PC-3 (cell line): ENCODE measurements around the gene PRSS12. TPM values are rescaled to one million over a fixed set of nuclear protein-coding genes. Genes with fewer than 3 reads are reported as not detected.
"Not testable (repeated sequence)": the region's sequence is repeated elsewhere in the genome, so short reads cannot be mapped to it uniquely, and the experiment has no call there.

Experiments
- ATAC-seq: fragments of 200-7000 bp; cut with Tn5 transposase; 2 replicates; pipeline ENCODE4 v1.9.1; 2020; ENCODE audit warnings: mild to moderate bottlenecking, moderate library complexity
- BruUV-seq: library from RNA; stranded (reverse); fragments of 400-500 nt; replicated peaks from 2 replicates; lab custom pipeline; 2021; lab: Mats Ljungman, UMichigan
- CTCF ChIA-PET: fragments of 300-600 bp; sonication (Branson Sonifier 250); formaldehyde crosslinking; loops from one replicate; lab custom pipeline; 2022; ENCODE audit warnings: antibody characterized with exemption; lab: Charles Lee
- POLR2A ChIA-PET: fragments of 300-600 bp; sonication (Branson Sonifier 250); formaldehyde crosslinking; loops from one replicate; lab custom pipeline; 2022; ENCODE audit warnings: antibody characterized with exemption; ENCODE audit not compliant: unreplicated experiment; lab: Charles Lee
- DNase-seq: peaks from one replicate; pipeline ENCODE4 v3.0.0-alpha.2; 2015
- H2AFZ ChIP-seq: fragments of 300-600 bp; sonication (generic); 2 replicates; pipeline ENCODE4 v1.6.0; 2016; ENCODE audit warnings: antibody characterized with exemption, low read length
- H3F3A ChIP-seq: fragments of 300-600 bp; sonication (generic); one replicate; pipeline ENCODE4 v1.6.0; 2017; ENCODE audit warnings: antibody characterized with exemption, low read length, control low read depth, mild to moderate bottlenecking; ENCODE audit not compliant: unreplicated experiment
- H3K27ac ChIP-seq: fragments of 300-600 bp; sonication (generic); 2 replicates; pipeline ENCODE4 v1.5.1; 2016; ENCODE audit warnings: mild to moderate bottlenecking, low read length
- H3K27me3 ChIP-seq: fragments of 300-600 bp; sonication (generic); 2 replicates; pipeline ENCODE4 v1.6.1; 2016; ENCODE audit warnings: low read length, mixed read lengths
- H3K36me3 ChIP-seq: fragments of 300-600 bp; sonication (generic); 2 replicates; pipeline ENCODE4 v1.6.1; 2016; ENCODE audit warnings: low read depth, mixed run types, low read length, mixed read lengths
- H3K4me1 ChIP-seq: fragments of 300-600 bp; sonication (generic); 2 replicates; pipeline ENCODE4 v1.5.1; 2016; ENCODE audit warnings: low read length; ENCODE audit not compliant: insufficient read depth
- H3K4me2 ChIP-seq: fragments of 300-600 bp; sonication (generic); 2 replicates; pipeline ENCODE4 v1.6.0; 2016; ENCODE audit warnings: low read length
- H3K4me3 ChIP-seq: fragments of 300-600 bp; sonication (generic); 2 replicates; pipeline ENCODE4 v1.5.1; 2016; ENCODE audit warnings: mild to moderate bottlenecking, low read length, mixed read lengths
- H3K79me2 ChIP-seq: fragments of 300-600 bp; sonication (generic); 2 replicates; pipeline ENCODE4 v1.6.1; 2017; ENCODE audit warnings: low read length, mixed read lengths
- H3K9ac ChIP-seq: fragments of 300-600 bp; sonication (generic); 2 replicates; pipeline ENCODE4 v1.6.0; 2016; ENCODE audit warnings: mild to moderate bottlenecking, low read length
- H3K9me2 ChIP-seq: fragments of 300-600 bp; sonication (generic); replicated peaks from 2 replicates; pipeline ENCODE4 v1.6.1; 2016; ENCODE audit warnings: mixed run types, low read length, mixed read lengths
- H3K9me3 ChIP-seq: fragments of 300-600 bp; sonication (generic); 2 replicates; pipeline ENCODE4 v1.6.1; 2016; ENCODE audit warnings: low read length, mixed read lengths
- H4K20me1 ChIP-seq: fragments of 300-600 bp; sonication (generic); 2 replicates; pipeline ENCODE4 v1.6.1; 2016; ENCODE audit warnings: low read length, mixed read lengths
- EZH2 ChIP-seq: fragments of 300-600 bp; sonication (generic); IDR thresholded peaks from one replicate; pipeline ENCODE4 v1.6.1; 2017; ENCODE audit warnings: antibody characterized with exemption, mild to moderate bottlenecking, low read length; ENCODE audit not compliant: unreplicated experiment
- EZH2phosphoT487 ChIP-seq: fragments of 300-600 bp; sonication (generic); IDR thresholded peaks from 2 replicates; pipeline ENCODE4 v1.6.1; 2018; ENCODE audit warnings: mild to moderate bottlenecking, antibody characterized with exemption, low read length, borderline replicate concordance
- intact Hi-C: fragments of 100-400 bp; cut with micrococcal nuclease; formaldehyde crosslinking; loops from 2 replicates; pipeline ENCODE4 v1.9.0; 2023
- total RNA-seq: library from RNA; depleted of rRNA; stranded (reverse); fragments of >200 nt; gene quantifications from 2 replicates; pipeline ENCODE4 v1.2.3, GENCODE V29; 2014
- TF ChIP-seq, protein P1 (sequence below): fragments of 300-600 bp; sonication (generic); conservative IDR thresholded peaks from 2 replicates; pipeline ENCODE4 v1.5.1; 2017; ENCODE audit warnings: antibody characterized with exemption, low read depth, mild to moderate bottlenecking, low read length

Gene PRSS12
- total RNA-seq, 1 experiment from 2014 or later: 1.5 TPM

DNA sequence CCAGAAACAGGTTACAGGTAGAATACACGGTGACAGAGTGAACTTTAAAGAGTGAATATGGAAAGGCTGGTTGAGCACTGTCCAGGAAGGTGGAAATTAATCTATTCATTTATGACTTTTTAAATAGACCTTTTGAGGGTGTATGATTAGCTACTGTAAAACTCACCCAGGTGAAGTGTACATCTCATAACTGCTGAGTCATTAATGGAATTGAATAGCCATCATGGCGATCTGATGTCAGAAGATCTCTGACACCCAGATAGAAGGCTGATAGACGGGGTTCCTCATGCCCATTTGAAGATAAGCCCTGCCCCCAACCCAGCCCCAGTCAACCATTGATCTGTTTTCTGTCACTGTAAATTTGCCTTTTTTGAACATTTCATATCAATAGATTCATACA lies 84.0 kb downstream of the PRSS12 start:
- H3K9ac ChIP-seq: no peak overlapping the region
- no peaks in the 10 kb centered on the region for H3K79me2 ChIP-seq
- no peak overlapping the region for H3K4me2 ChIP-seq
- H2AFZ ChIP-seq: no peak overlapping the region
- ChIA-PET CTCF (no interaction called here), POLR2A (no interaction called here)
- H4K20me1 ChIP-seq: no peaks in the 10 kb centered on the region
- no TSS peak for BruUV-seq
- TF ChIP-seq EZH2phosphoT487 (no peak), EZH2 (no peak)
- TF ChIP-seq, protein P1, sequence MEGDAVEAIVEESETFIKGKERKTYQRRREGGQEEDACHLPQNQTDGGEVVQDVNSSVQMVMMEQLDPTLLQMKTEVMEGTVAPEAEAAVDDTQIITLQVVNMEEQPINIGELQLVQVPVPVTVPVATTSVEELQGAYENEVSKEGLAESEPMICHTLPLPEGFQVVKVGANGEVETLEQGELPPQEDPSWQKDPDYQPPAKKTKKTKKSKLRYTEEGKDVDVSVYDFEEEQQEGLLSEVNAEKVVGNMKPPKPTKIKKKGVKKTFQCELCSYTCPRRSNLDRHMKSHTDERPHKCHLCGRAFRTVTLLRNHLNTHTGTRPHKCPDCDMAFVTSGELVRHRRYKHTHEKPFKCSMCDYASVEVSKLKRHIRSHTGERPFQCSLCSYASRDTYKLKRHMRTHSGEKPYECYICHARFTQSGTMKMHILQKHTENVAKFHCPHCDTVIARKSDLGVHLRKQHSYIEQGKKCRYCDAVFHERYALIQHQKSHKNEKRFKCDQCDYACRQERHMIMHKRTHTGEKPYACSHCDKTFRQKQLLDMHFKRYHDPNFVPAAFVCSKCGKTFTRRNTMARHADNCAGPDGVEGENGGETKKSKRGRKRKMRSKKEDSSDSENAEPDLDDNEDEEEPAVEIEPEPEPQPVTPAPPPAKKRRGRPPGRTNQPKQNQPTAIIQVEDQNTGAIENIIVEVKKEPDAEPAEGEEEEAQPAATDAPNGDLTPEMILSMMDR: no peak
- no peaks in the 10 kb centered on the region for H3K9me2 ChIP-seq
- intact Hi-C loops: no loop called here
- no peak for DNase-seq
- H3K36me3 ChIP-seq: no peaks in the 10 kb centered on the region
- no peak overlapping the region for H3K27ac ChIP-seq
- H3K4me1 ChIP-seq: no peaks in the 10 kb centered on the region
- no peaks in the 10 kb centered on the region for H3K9me3 ChIP-seq
- H3K27me3 ChIP-seq: no peaks in the 10 kb centered on the region
- no peak overlapping the region for H3K4me3 ChIP-seq
- no peak for ATAC-seq
- H3F3A ChIP-seq: no peaks in the 10 kb centered on the region

DNA sequence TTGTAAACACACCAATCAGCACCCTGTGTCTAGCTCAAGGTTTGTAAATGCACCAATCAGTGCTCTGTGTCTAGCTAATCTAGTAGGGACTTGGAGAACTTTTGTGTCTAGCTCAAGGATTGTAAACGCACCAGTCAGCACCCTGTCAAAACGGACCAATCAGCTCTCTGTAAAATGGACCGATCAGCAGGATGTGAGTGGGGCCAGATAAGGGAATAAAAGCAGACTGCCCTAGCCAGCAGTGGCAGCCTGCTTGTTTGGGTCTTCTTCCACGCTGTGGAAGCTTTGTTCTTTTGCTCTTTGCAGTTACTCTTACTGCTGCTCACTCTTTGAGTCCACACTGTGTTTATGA lies 86.7 kb downstream of the PRSS12 start:
- POLR2A ChIA-PET, H4K20me1 ChIP-seq, H3K36me3 ChIP-seq, H3K9me2 ChIP-seq, H3K4me1 ChIP-seq, ATAC-seq, H3K4me2 ChIP-seq, DNase-seq, H3K27ac ChIP-seq, BruUV-seq, H2AFZ ChIP-seq, H3K9ac ChIP-seq, H3K79me2 ChIP-seq, H3F3A ChIP-seq, CTCF ChIA-PET, H3K4me3 ChIP-seq, intact Hi-C loops, H3K9me3 ChIP-seq, H3K27me3 ChIP-seq: not testable (repeated sequence)

DNA sequence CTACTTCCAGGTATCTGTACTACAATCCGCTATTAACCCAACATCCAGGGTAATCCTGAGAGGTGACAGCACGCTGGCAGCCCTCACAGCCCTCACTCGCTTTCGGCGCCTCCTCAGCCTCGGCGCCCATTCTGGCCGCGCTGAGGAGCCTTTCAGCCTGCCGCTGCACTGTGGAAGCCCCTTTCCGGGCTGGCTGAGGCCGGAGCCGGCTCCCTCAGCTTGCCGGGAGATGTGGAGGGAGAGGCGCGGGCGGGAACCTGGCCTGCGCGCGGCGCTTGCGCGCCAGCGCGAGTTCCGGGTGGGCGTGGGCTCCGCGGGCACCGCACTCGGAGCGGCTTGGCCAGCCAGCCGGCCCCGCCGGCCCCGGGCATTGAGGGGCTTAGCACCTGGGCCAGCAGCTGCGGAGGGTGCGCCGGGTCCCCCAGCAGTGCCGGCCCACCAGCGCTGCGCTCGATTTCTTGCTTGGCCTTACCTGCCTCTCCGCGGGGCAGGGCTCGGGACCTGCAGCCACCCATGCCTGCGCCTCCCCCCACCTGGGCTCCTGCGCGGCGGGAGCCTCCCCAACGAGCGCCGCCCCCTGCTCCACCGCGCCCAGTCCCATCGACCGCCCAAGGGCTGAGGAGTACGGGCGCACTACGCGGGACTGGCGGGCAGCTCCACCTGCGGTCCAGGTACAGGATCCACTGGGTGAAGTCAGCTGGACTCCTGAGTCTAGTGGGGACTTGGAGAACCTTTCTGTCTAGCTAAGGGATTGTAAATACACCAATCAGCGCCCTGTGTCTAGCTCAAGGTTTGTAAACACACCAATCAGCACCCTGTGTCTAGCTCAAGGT lies 87.3 kb downstream of the PRSS12 start:
- H3K4me1 ChIP-seq: peaks cover under 1% of the 10 kb centered on the region; the same call in 1 of the 2 replicates
- no peaks in the 10 kb centered on the region for H4K20me1 ChIP-seq
- POLR2A ChIA-PET: no interaction called here
- CTCF ChIA-PET: no interaction called here
- no peaks in the 10 kb centered on the region for H3K9me2 ChIP-seq
- no peaks in the 10 kb centered on the region for H3K27me3 ChIP-seq
- H3F3A ChIP-seq: no peaks in the 10 kb centered on the region
- no peak overlapping the region for H3K9ac ChIP-seq
- ATAC-seq (peak; percentile 29; the same call in 1 of the 2 replicates), DNase-seq (no peak)
- no peaks in the 10 kb centered on the region for H3K79me2 ChIP-seq
- H3K4me2 ChIP-seq: no peak overlapping the region
- no peak overlapping the region for H2AFZ ChIP-seq
- no peak overlapping the region for H3K27ac ChIP-seq
- no peak overlapping the region for H3K4me3 ChIP-seq
- intact Hi-C loops: no loop called here
- no peaks in the 10 kb centered on the region for H3K9me3 ChIP-seq
- TF ChIP-seq EZH2phosphoT487: no peak
- TF ChIP-seq EZH2: no peak
- TF ChIP-seq, protein P1: no peak
- H3K36me3 ChIP-seq: no peaks in the 10 kb centered on the region
- BruUV-seq: no TSS peak
